ENCODE measurements around the gene NAA60. TPM values are rescaled to one million over a fixed set of nuclear protein-coding genes. Genes with fewer than 3 reads are reported as not detected.
A peak's percentile ranks its signal among the peaks of the same experiment; 100 is the strongest.

Gene NAA60
- polyA plus RNA-seq, 1 of the 3 experiments (the other 2 are of a cell fraction) = 17.2 TPM

DNA sequence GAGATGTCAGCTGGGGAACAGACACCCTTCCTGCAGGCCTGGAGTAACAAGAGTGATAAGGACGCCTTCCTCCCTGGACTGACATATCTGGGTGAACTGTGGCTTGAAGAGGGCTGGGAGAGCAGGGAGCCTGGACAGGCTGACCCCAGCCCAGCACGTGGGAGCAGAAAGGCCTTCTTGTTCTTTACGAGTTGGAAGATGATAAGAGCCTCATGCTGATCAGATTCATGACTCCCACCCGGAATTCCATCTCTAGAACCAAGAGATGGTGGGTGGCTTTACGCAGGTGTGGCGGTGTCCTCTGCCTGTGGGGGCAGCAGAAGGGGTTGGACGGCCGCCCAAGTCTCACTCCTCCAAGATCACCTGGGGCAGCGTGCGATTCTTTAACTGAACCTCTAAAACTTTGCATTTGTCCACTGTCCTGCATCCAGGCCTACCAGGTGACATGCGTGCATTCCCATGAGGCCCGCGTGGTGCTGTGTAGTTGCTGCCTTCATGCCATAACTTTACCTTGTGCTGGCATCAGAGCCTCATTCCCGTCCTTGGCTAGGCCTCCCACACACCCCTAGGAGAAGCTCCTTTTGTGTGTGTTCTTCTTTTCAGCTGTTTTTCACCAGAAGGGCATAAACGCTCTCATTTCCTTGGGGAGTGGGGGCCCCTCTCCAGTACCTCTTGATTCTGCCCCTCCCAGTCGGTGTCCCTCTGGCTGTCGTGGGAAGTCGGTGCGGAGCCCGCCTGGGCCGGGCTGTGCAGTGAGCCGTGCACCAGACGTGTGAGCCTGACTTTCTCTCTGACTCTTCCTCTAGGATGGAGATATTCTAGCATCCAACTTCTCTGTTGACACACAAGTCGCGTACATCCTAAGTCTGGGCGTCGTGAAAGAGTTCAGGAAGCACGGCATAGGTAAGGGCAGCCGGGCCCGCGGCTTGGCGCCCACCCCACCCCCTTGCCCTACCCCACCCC, 38.5 kb downstream of the NAA60 start (continued):
- TF ChIP-seq, protein P1, sequence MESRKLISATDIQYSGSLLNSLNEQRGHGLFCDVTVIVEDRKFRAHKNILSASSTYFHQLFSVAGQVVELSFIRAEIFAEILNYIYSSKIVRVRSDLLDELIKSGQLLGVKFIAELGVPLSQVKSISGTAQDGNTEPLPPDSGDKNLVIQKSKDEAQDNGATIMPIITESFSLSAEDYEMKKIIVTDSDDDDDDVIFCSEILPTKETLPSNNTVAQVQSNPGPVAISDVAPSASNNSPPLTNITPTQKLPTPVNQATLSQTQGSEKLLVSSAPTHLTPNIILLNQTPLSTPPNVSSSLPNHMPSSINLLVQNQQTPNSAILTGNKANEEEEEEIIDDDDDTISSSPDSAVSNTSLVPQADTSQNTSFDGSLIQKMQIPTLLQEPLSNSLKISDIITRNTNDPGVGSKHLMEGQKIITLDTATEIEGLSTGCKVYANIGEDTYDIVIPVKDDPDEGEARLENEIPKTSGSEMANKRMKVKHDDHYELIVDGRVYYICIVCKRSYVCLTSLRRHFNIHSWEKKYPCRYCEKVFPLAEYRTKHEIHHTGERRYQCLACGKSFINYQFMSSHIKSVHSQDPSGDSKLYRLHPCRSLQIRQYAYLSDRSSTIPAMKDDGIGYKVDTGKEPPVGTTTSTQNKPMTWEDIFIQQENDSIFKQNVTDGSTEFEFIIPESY (IDR thresholded peaks at IDR 0.05; ENCODE audit: borderline replicate concordance, low read depth) = no peak
- TF ChIP-seq TCF12 (IDR thresholded peaks at IDR 0.05) = no peak

DNA sequence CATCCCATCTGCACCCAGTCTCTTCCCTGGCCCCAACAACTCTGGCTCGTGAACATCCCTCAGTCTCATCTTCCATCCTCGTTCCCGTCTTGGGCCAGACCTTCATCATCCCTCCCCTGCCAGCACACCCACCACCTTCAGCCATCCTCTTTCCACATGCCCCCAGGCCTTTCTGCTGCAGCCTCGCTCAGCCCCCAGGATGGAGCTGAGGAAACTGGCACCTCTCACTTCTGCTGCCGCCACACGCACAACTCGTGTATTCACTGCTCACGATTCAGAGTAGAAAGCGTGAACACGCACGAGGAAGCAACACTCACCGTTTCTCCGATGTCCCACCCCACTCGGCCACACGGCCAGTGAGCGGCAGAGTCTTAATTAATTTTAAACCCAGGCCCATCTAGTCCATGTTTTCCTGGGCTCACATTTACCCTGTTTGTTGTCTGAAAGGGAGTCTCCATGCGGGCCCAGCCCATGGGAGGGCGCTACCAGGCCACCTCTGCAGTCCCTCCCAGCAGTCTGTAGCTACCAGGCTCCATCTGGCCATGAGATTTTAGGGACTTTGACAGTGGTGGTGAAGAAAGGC, 39.3 kb downstream of the NAA60 start:
- TF ChIP-seq TAF1 (IDR thresholded peaks at IDR 0.05; ENCODE audit: borderline replicate concordance, low read depth, low read length) (no peak), TCF12 (IDR thresholded peaks at IDR 0.05) (no peak), RCOR1 (IDR thresholded peaks at IDR 0.05; ENCODE audit: low read length) (no peak), MEF2A (IDR thresholded peaks at IDR 0.05; ENCODE audit: borderline replicate concordance, low read depth) (no peak), EZH2phosphoT487 (IDR thresholded peaks at IDR 0.05; ENCODE audit: borderline replicate concordance, low read depth) (no peak), ELF1 (IDR thresholded peaks at IDR 0.05) (no peak), SIN3A (IDR thresholded peaks at IDR 0.05; ENCODE audit: borderline replicate concordance, low read depth, low read length) (no peak), TEAD4 (IDR thresholded peaks at IDR 0.05; ENCODE audit: borderline replicate concordance, insufficient read depth) (no peak), FOXJ3 (CRISPR knock-in tag; IDR thresholded peaks at IDR 0.05) (no peak), FOSL2 (IDR thresholded peaks at IDR 0.05; ENCODE audit: borderline replicate concordance, low read depth) (no peak), SMC3 (IDR thresholded peaks at IDR 0.05; ENCODE audit: low read depth, low read length) (no peak)
- TF ChIP-seq, protein P2, sequence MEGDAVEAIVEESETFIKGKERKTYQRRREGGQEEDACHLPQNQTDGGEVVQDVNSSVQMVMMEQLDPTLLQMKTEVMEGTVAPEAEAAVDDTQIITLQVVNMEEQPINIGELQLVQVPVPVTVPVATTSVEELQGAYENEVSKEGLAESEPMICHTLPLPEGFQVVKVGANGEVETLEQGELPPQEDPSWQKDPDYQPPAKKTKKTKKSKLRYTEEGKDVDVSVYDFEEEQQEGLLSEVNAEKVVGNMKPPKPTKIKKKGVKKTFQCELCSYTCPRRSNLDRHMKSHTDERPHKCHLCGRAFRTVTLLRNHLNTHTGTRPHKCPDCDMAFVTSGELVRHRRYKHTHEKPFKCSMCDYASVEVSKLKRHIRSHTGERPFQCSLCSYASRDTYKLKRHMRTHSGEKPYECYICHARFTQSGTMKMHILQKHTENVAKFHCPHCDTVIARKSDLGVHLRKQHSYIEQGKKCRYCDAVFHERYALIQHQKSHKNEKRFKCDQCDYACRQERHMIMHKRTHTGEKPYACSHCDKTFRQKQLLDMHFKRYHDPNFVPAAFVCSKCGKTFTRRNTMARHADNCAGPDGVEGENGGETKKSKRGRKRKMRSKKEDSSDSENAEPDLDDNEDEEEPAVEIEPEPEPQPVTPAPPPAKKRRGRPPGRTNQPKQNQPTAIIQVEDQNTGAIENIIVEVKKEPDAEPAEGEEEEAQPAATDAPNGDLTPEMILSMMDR (IDR thresholded peaks at IDR 0.05) = no peak
- TF ChIP-seq, protein P3, sequence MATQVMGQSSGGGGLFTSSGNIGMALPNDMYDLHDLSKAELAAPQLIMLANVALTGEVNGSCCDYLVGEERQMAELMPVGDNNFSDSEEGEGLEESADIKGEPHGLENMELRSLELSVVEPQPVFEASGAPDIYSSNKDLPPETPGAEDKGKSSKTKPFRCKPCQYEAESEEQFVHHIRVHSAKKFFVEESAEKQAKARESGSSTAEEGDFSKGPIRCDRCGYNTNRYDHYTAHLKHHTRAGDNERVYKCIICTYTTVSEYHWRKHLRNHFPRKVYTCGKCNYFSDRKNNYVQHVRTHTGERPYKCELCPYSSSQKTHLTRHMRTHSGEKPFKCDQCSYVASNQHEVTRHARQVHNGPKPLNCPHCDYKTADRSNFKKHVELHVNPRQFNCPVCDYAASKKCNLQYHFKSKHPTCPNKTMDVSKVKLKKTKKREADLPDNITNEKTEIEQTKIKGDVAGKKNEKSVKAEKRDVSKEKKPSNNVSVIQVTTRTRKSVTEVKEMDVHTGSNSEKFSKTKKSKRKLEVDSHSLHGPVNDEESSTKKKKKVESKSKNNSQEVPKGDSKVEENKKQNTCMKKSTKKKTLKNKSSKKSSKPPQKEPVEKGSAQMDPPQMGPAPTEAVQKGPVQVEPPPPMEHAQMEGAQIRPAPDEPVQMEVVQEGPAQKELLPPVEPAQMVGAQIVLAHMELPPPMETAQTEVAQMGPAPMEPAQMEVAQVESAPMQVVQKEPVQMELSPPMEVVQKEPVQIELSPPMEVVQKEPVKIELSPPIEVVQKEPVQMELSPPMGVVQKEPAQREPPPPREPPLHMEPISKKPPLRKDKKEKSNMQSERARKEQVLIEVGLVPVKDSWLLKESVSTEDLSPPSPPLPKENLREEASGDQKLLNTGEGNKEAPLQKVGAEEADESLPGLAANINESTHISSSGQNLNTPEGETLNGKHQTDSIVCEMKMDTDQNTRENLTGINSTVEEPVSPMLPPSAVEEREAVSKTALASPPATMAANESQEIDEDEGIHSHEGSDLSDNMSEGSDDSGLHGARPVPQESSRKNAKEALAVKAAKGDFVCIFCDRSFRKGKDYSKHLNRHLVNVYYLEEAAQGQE (IDR thresholded peaks at IDR 0.05; ENCODE audit: low read depth, low read length) = no peak
- TF ChIP-seq, protein P4, sequence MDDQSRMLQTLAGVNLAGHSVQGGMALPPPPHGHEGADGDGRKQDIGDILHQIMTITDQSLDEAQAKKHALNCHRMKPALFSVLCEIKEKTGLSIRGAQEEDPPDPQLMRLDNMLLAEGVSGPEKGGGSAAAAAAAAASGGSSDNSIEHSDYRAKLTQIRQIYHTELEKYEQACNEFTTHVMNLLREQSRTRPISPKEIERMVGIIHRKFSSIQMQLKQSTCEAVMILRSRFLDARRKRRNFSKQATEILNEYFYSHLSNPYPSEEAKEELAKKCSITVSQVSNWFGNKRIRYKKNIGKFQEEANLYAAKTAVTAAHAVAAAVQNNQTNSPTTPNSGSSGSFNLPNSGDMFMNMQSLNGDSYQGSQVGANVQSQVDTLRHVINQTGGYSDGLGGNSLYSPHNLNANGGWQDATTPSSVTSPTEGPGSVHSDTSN (IDR thresholded peaks at IDR 0.05) = no peak
- TF ChIP-seq, protein P5, sequence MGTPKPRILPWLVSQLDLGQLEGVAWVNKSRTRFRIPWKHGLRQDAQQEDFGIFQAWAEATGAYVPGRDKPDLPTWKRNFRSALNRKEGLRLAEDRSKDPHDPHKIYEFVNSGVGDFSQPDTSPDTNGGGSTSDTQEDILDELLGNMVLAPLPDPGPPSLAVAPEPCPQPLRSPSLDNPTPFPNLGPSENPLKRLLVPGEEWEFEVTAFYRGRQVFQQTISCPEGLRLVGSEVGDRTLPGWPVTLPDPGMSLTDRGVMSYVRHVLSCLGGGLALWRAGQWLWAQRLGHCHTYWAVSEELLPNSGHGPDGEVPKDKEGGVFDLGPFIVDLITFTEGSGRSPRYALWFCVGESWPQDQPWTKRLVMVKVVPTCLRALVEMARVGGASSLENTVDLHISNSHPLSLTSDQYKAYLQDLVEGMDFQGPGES (IDR thresholded peaks at IDR 0.05; ENCODE audit: low read depth, low read length) = no peak

More for the DNA sequence above, 39.3 kb downstream of the NAA60 start:
- CTCF ChIA-PET = interaction anchor here (1.1 to 1.2 kb wide), 2 partner anchors 12 to 14 kb away, joined by 3 read pairs; no protein-coding TSS in a partner anchor
- H3F3A ChIP-seq (replicated peaks; ENCODE audit: insufficient read depth) = no peaks in the 10 kb centered on the region
- H3K4me1 ChIP-seq (ENCODE audit: control insufficient read depth in 1 of 2, insufficient read depth in 2 of 2, low read depth in 1 of 2, low read length in 1 of 2) = peaks cover 0 to 17% of the 10 kb centered on the region in 2 experiments; a peak in 1 of 4 replicates
- DNase-seq = peak; percentile 23
- H3K4me2 ChIP-seq = no peak overlapping the region
- 97% methylated on average over 18 of the region's 18 CpGs for WGBS (ENCODE audit: low lambda C conversion rate)
- H3K36me3 ChIP-seq (replicated peaks in 1 of 2; ENCODE audit: control insufficient read depth in 1 of 2, insufficient read depth in 2 of 2, low read length in 1 of 2) = peaks cover 9 to 63% of the 10 kb centered on the region in 2 experiments
- H3K9me2 ChIP-seq = no peaks in the 10 kb centered on the region
- no peak overlapping the region for H3K4me3 ChIP-seq (ENCODE audit: low read depth in 2 of 2, low read length in 1 of 2)
- POLR2A ChIA-PET = no interaction called here
- H4K20me1 ChIP-seq (ENCODE audit: insufficient read depth) = peaks cover 13% of the 10 kb centered on the region
- no peak overlapping the region for H3K27ac ChIP-seq (ENCODE audit: low read depth in 2 of 2, low read length in 1 of 2)
- H3K9ac ChIP-seq = no peak overlapping the region
- H3K27me3 ChIP-seq (ENCODE audit: insufficient read depth) = no peaks in the 10 kb centered on the region
- H3K9me3 ChIP-seq = no peaks in the 10 kb centered on the region
- no peak overlapping the region for H2AFZ ChIP-seq (ENCODE audit: low read depth)
- H3K79me2 ChIP-seq (ENCODE audit: insufficient read depth) = peaks cover 33% of the 10 kb centered on the region
